ENCODE measurements around the gene AURKA. TPM values are rescaled to one million over a fixed set of nuclear protein-coding genes. Genes with fewer than 3 reads are reported as not detected.
"Not testable (repeated sequence)": the region's sequence is repeated elsewhere in the genome, so short reads cannot be mapped to it uniquely, and the experiment has no call there.

AURKA gene
- total RNA-seq, 1 donor from 2014 or later: 8.4 TPM

GRCh38 chr20:56343861-56344381, 48.1 kb downstream of the AURKA start:
- no peak for DNase-seq (ENCODE audit: missing footprints)
- ATAC-seq: no peak
- intact Hi-C loops (cut with DNase I): no loop called here

DNA sequence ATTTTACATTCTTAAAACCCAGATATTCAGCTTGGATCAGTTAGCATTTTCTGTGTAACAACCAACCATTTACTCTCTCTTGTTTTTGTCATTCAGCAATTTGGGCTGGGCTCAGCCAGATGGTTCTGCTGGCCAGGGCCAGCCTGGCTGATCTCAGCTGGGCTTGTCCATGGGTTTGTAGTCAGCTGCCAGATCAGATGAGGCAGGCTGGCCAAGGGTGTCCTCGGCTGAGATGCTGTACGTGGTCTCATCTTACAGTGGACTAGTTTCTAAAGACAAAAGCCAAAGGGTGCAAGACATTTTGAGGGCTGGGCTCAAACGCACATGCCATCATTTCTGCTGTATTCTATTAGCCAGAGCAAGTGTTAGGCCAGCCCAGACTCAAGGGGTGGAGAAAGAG, 49.2 kb downstream of the AURKA start:
- DNase-seq (ENCODE audit: missing footprints) (no peak), ATAC-seq (no peak)
- intact Hi-C loops (cut with DNase I): no loop called here

GRCh38 chr20:56336709-56337108, 55.3 kb downstream of the AURKA start:
- DNase-seq (ENCODE audit: missing footprints); ATAC-seq; intact Hi-C loops (cut with DNase I): not testable (repeated sequence)

DNA sequence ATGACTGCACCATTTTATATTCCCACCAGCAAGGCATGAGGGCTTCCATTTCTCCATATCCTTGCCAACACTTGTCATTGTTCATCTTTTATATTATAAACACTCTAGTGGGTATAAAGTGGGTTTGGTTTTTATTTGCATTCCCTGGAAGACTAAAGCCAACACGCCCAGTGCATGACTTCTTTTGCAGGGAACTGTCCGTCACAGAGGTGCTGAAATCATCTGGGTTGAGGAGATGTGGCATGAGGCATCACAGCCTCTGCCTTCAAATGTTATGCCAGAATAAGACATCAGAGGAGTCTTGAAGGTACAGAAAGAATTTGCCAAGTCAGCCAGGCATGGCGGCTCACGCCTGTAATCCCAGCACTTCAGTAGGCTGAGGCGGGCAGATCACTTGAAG, 63.2 kb downstream of the AURKA start:
- DNase-seq (ENCODE audit: missing footprints) (no peak), ATAC-seq (no peak)
- intact Hi-C loops (cut with DNase I): no loop called here

GRCh38 chr20:56324806-56325205, 67.2 kb downstream of the AURKA start:
- intact Hi-C loops (cut with DNase I): no loop called here
- ATAC-seq (no peak), DNase-seq (ENCODE audit: missing footprints) (no peak)

DNA sequence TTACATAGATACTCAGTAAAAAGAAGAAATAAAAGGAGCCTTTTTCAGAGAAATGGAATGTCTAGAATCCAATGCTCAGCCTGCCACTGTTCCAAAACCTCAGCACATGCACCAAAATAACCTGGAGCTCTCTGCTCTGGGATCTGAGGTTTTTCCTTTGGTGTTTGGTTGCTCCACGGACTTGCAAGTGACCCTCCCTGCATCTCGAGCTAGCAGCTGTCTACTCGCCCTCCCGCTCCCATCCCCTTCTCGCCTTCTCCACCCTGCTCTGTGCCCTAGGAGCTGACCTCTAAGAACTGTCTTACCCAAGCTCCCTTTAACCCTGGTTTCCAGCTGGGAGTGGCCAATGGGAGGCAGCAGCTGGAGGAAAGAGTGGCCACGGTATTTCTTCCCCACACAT, 68.4 kb downstream of the AURKA start:
- intact Hi-C loops (cut with DNase I): no loop called here
- DNase-seq (ENCODE audit: missing footprints): no peak
- ATAC-seq: no peak

GRCh38 chr20:56323206-56323605, 68.8 kb downstream of the AURKA start:
- no peak for DNase-seq (ENCODE audit: missing footprints)
- intact Hi-C loops (cut with DNase I): no loop called here
- no peak for ATAC-seq

GRCh38 chr20:56322681-56323080, 69.3 kb downstream of the AURKA start:
- DNase-seq (ENCODE audit: missing footprints) (no peak), ATAC-seq (no peak)
- intact Hi-C loops (cut with DNase I): no loop called here

Other genes with a start within 250 kb of the AURKA start
- not detected for gene MC3R, start 143.5 kb downstream of the AURKA start, total RNA-seq
- 60.3 TPM for gene FAM210B, start 33.2 kb downstream of the AURKA start, total RNA-seq
- gene CSTF1, start 430 bp upstream of the AURKA start, total RNA-seq: 18.6 TPM
- 0.41 TPM for gene CASS4, start 20.0 kb upstream of the AURKA start, total RNA-seq
- gene RTF2, start 76.4 kb upstream of the AURKA start, total RNA-seq: 87.1 TPM
- gene FAM209A, start 132.5 kb upstream of the AURKA start, total RNA-seq: not detected
- gene FAM209B, start 141.0 kb upstream of the AURKA start, total RNA-seq: not detected
- 0.22 TPM for gene TFAP2C, start 237.1 kb upstream of the AURKA start, total RNA-seq